DMS153 treated with DMSO at 0.1 percent for 48 hours (cell line): ENCODE measurements around the gene ZNF513.

Experiments
- DNase-seq: peaks from one replicate; lab custom pipeline; 2025; ENCODE audit not compliant: unreplicated experiment; lab: John Stamatoyannopoulos, UW

The ZNF513 gene

DNA sequence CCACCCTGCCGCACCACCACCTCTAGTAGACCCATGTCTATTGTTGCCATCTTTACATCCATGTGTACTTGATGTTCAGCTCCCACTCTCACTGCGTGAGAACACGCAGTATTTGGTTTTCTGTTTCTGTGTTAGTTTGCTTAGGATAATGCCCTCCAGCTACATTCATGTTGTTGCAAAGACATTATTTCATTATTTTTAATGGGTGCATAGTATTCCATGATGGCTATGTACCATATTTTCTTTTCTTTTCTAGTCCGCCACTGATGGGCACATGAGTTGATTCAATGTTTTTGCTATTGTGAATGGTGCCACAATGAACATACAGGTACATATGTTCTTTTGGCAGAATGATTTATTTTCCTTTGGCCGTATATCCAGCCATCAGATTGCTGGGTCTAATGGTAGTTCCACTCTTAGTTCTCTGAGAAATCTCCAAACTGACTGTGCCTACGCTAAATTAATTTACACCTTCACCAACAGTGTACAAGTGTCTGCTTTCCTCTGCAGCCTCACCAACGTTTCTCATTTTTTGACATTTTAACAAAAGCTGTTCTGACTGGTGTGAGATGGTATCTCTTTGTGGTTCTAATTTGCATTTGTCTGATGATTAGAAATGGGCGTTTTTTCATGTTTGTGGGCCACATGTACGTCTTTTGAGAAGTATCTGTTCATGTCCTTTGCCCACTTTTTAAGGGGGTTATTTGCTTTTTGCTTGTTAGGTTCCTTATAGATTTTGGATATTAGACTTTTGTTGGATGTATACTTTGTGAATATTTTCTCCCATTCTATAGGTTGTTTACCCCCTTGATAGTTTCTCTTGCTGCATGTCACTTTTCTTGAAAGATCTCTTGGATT lies 10.5 kb upstream of the ZNF513 start:
- no peak for DNase-seq

DNA sequence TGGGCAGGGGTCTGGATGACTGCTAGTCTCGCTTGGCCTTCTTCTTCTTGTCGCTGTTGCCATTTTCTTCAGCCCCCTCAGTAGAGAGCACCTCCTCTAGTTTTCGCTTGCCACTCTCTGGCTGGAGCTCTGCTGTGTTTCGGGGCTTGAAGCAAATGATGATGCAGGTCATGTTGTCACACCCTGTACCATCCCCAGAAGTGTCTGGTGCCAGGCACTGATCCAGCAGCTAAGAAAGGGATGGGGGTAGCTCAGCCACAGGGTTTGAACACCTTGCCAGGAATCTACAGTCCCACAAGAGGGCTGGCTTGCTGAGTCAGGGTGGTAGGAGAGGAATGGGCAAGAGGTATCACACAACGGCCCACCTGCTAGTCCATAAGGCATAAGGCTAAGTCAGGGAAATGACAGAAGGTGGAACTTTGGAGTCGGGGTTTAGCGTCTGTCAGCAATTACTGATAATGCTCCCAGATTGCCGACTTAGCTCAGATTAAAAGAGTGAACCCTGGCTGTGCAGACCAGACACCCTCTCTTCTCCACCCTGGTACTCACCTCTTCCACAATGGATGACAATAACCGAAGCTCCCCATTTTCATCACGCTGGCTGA lies 1.1 kb upstream of the ZNF513 start:
- no peak for DNase-seq

DNA sequence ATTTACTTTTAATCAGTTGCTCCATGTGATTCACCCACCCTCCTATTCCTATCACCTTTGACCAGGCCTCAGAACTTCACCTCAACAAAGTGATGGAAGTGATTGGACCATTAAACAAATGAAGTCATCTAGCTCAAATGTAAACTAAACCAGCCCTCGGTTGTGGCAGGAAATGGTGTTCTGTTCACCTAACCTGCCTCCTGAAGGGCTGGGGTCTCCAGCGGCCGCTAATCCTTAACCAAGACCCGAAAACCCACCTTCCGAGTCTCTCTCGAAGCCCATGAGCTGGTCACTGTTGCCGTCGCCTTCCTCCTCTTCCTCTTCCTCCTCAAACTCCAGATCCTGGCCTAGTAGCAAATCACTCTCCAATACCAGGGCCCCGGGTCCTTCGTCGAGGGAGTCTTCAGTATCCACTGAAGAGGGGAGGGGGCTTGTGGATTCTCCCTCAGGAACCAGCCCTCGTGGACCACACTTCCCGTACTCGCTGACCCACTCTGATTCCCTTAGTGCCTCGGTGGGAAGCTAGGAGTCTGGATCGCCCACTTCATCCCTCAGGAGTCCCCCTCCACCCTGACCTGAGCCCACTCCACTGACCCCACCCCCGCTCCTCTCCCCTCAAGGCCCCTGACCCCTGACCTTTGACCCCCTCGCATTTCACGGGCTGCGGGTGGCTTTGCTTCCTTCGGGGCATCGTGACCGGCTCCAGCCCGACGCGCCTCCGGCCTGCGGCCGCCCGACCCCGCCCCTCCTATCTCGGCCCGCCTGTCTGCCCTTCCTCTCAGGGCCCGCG lies 503 bp downstream of the ZNF513 start:
- no peak for DNase-seq

DNA sequence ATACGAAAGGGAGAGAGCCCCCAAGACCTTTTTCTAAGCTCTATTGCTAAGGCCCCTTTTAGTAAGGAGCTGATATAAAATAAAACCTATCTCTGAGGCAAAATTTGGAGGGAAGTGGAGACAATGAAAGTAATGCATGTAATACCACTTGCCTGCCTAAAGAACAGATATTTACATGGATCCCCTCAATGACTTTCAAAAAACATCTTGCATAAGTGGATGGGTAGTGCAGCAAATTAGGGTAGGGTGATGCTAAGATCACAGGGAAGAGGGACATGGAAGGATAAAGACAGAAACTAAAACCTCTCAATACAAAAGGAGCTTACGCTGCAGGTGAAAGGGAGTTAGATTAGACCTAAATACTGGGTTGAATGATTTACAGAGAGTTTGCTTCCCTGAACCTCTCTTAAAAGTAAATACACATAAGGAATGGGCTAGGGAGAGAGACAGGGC lies 1.1 kb downstream of the ZNF513 start:
- no peak for DNase-seq

DNA sequence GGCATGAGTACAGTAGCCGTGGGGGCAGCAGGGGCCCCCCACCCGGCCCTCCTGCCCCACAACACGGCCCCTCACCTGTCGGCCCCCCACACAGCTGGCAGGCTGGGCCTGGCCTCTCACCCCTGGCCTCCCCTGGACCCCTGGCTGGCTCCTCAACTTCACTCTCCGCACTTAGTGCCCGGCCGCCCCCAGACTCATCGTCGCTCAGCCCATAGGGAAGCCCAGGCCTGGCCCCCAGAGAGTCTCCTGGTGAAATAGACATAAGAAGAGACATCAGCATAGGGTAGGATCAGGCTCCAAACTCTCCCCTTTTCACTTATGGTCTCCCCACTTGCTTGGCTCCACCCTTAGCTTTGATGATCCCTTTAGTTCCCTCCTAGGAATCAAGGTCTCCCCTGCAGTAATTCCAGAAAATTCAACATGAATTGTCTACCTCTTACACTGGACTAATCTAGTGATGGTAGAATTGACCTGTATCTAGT lies 1.7 kb downstream of the ZNF513 start:
- no peak for DNase-seq

DNA sequence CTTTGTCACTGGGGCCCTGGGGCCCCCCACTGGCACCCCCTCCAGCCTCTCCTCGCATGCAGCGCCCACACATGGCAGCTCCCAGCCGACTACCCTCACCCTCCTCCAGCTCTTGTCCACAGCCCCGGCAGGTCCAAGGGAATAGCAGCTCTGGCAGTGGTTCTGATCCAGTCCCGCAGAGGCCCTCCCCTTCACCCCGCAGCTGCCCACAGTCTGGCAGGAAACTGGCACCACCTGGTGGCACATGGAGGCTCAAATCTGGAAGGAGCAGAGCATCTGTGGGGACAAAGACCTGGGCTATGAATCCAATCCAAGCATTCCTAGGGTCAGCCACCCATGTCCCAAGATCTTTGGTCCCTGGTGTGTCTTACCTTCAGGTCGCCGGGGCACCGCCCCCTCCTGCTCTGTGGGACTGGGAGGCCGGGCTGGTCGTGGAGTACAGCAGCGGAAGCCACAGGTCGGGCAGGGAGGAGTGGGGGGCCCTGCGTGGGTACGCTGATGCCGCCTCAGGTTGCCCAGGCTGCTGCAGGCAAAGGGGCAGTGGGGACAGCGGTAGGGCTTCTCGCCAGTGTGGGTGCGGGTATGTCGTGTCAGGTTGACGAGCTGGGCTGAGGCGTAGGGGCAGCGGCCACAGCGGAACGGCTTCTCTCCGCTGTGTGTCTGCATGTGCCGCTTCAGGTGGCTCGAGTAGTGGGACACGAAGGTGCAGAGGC lies 2.3 kb downstream of the ZNF513 start:
- DNase-seq = no peak

DNA sequence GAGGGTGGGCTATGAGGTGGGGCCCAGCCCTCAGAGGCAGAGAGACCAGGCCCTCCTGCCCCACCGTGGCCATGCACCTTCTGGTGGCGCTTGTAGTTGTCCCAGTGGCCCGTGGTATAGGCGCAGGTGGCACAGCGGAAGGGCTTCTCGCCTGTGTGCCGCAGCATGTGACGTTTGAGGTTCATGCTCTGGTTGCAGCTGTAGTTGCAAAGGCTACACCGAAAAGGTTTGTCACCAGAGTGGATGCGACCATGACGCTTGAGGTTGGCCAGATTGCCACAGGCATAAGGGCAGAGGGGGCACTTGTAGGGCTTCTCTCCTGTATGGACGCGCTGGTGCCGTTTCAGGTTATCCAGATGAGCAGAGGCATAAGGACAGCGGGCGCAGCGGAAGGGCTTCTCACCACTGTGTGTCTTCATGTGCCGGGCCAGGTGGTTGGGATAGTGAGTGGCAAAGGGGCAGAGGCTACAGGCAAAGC lies 2.9 kb downstream of the ZNF513 start:
- DNase-seq = no peak

DNA sequence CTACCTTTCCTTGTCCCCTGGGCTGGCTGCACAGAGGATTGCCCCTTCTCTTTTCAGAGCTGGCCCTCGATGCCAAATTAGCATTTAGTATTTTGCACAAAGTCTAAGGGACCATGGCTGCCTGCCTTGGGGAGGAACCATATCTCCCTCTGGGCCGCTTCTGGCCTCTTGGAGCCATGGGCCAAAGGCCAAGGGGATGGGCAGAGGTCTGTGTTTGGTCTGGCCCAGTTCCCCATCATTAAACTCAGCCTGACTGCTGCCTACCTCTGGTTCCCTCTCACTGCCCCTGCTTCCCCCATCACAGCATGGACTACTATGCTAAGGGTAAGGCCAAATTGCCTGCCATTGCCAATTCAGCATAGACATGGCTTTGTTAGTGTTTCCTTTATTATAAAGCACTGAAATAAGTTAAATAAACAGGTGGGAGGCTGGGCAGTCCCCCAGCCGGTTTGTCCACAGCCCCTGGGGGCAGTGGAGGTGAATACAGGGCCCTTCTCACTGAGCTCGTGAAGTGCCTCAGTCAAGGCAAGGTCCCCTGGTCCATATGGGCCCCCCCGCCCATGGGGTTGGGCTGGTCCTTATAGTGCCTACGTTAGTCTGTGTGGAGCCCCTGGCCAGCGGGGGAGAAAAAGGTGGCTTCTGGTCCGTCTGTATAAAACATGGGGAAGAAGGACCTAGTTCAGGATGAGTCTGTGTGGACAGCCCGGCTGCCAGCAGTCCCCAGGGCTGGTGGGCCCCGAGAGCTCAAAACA lies 3.5 kb downstream of the ZNF513 start:
- DNase-seq = no peak

DNA sequence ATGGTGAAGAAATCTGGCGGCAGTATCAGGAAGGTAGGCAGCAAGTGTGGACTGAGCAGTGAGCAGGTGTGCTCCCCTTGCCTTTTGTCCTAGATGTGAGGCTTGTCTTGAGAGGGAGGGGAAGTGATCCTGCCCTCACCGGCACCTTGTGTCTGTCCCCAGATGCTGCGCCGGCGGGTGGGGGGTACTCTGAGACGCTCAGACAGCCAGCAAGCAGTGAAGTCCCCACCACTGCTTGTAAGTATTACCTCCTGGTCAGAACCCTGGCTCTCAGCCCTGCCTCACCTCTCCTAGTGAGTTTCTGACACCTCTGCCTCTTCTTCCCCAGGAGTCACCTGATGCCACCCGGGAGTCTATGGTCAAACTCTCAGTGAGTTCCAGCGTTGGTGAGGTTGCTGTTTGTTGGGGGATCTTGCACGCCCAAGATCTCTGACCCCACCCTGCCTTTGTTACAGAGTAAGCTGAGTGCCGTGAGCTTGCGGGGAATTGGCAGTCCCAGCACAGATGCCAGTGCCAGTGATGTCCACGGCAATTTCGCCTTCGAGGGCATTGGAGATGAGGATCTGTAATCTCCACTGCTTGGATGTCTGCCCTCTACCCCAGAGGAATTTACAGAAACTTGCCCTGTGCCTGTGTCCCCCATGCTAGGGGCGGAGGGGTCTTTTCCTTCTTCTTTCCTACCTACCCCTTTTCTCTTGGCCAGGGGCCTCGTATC lies 4.2 kb downstream of the ZNF513 start:
- DNase-seq = no peak

DNA sequence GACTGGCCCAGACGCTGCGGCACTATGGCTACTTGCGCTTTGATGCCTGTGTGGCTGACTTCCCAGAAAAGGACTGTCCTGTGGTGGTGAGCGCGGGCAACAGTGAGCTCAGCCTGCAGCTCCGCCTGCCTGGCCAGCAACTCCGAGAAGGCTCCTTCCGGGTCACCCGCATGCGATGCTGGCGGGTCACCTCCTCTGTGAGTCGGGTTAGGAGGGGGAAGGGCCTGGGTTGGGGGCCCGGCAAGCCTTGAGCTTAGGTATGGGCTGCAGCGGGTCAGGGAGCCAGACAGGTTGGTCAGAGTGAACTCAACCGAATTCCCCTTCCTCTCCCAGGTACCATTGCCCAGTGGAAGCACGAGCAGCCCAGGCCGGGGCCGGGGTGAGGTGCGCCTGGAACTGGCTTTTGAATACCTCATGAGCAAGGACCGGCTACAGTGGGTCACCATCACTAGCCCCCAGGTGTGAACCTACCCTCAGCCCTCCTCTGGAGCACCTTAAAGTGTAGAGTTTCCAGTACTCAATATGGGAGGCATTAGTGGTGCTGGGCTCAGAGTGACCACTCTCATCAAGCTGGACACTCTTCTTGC lies 4.9 kb downstream of the ZNF513 start:
- DNase-seq = no peak

DNA sequence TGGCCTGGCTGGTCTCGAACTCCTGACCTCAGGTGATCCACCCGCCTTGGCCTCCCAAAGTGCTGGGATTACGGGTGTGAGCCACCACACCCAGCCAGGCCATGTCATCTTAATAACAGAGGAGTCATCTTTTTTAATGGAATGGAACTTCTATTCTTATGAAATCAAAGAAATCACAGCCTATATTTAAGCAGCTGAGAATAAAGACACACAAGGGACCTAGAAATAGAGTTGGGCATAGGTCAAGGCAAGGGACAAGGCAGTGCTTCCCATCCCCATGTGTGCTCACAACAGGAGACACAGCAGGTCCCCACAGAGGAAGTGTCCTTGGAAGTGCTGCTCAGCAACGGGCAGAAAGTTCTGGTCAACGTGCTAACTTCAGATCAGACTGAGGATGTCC lies 7.0 kb downstream of the ZNF513 start:
- no peak for DNase-seq

DNA sequence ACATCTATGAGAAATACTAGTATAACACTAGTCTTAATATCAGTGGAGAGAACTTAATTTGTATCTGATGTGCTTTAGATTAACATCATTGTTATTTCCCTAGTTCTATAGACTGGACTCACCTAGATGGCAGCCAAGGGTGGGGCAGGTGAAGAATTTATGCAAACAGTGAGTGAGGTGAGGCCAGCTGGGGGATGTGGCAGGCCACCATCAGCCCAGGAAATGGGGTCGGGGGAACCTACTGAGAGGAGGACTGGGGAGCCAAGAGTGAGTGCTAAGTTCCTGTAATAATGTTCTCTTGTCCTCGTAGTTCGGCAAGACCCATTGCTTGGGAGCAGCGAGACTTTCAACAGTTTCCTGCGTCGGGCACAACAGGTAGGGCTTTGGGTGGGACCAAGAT lies 7.6 kb downstream of the ZNF513 start:
- no peak for DNase-seq

DNA sequence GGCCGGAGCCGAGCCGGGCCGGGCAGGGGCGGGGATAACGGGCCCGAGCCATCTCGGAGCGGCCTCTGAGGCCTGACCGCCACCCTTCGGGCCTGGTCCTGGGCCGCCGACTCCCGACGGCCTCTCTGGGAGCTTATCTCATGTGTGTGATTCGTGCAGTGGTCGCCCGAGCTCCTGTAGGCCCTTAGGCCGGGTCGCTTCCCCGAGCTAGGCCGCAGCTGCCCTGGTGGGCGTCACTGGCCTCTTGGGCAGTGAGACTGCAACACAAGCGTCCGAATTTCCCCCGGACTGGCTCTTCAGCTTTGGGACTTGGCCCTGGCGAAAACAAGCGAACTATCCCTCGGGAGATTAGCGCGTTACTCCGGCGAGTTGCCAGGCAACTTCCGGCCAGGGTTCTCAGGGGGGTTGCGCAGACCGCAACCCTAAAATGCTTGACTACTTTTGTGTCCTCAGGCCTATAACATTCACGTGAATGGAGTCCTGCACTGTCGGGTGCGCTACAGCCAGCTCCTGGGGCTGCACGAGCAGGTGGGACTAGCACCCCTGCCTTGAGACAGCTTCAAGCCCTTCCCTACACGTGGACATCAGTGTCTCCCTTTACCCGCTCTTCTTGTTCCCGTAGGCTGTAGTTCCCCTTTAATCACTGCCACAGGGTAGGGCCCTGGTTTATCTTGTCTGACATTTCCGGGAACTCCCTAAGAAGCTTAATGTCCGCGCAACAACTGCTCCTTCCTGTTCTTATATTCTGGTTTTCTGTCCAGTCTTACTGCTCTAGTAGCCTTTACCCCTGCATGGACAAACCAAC lies 9.5 kb downstream of the ZNF513 start:
- no peak for DNase-seq

DNA sequence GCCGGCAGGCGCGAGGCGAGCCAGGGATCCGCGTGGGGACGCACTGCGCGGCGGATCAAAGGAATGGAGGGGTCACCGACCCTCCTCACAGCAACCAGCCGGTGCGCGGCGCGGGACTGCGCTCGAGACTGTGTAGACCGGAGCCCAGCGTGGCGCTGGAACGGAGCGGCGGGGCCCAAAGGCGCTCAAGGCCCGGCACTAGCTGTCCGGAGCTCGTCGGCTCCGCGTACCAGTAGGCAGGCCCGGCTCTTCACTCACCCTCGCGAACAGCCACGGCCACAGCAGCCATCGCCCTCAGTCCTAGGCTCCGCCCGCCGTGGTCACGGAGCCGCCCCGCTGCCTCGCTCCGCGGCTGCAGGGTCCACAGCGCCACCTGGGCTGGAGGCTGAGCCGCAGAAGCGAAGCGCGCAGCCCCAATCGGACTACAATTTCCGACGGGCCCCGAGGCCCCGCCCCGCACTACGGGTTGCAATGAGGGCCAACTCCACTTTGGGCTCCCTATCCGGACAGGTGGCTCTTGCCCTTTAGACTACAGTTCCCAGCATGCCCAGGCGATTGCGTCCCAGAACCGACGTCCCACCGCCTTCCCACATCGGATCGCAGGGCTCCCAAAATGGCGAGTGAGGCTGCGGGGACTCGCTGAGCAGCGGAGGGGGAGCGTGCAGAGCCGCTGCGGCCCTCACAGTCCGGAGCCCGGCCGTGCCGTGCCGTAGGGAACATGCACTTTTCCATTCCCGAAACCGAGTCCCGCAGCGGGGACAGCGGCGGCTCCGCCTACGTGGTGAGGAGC lies 10.3 kb downstream of the ZNF513 start, which contains the start of the genes EIF2B4 and SNX17:
Gene EIF2B4, minus strand, starts transcription at position 313 of the 790 bp plus-strand sequence. Its CDS starts 24 bp downstream, at position 289.
Gene SNX17, plus strand, starts transcription at position 591 of the 790 bp plus-strand sequence. Its CDS starts 128 bp downstream, at position 719.
- DNase-seq = peak; percentile 96

DNA sequence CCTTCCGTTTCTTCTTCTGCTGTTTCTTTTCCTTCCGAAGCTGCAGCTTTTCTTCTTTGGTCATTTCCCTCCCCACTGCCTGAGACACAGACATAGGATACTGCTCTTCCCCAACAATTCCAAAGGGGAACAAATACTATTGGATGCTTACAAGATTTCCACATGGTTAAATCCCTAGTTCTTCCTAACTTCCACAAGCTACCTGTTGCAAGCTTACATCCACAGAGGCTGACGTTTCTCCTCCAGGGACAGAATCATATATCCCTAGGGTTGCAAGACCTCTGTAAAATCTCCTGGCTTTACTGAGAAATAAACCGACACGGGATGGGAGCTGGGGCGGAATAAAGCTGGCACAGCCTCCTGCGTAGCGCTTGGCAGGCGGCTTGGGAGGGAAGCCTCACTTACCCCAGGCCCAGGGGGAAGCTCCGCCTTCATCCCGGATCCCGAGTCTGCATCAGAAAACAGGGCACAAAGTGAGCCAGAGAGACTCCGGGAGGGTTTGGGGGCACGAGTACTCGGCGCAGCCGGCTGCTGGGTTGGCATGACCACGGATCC lies 11.0 kb downstream of the ZNF513 start:
- no peak for DNase-seq

DNA sequence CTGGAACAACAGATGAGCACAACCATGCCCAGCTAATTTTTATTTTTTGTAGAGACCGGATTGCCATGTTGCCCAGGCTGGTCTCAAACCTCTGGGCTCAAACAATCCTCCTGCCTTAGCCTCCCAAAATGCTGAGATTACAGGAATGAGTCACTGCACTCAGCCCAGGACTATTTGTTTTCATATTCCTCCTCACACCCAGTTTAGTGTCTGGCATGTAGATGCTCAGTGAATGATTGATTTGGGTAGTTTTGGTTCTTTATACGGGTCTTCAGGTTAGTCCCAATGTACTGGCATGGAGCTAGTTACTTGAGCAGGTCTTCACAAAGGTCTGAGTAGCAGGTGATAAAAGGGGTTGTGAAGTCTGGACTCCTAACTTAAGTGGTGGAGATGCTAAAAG lies 16.6 kb downstream of the ZNF513 start:
- DNase-seq = no peak
